Stimulated activated naive CD8-positive, alpha-beta T cell treated with anti-CD3 and anti-CD28 coated beads, Interleukin-15, amount 100 ng/mL, for 72 hours (primary cell): ENCODE measurements around the gene KRT16.
"Not testable (repeated sequence)": the region's sequence is repeated elsewhere in the genome, so short reads cannot be mapped to it uniquely, and the experiment has no call there.

Experiments used
- ATAC-seq: fragments of 150-1000 bp; cut with Tn5 transposase; 2 replicates; pipeline ENCODE4 v1.10.0; 2021; ENCODE audit warnings: mild to moderate bottlenecking, moderate library complexity
- DNase-seq, 2 donors: peaks; one replicate each; pipeline ENCODE4 v3.0.0; 2021 to 2022
- H3K27ac Mint-ChIP-seq, 2 donors: one replicate each; pipeline ENCODE4 v1.8.0; 2022; ENCODE audit warnings: mild to moderate bottlenecking in 2 of 2, mixed read lengths in 2 of 2, moderate library complexity in 2 of 2
- H3K27me3 Mint-ChIP-seq: one replicate; pipeline ENCODE4 v1.8.0; 2022; ENCODE audit warnings: mixed read lengths
- H3K4me1 Mint-ChIP-seq: one replicate; pipeline ENCODE4 v1.8.0; 2022; ENCODE audit warnings: mild to moderate bottlenecking, mixed read lengths
- H3K4me3 Mint-ChIP-seq, 2 donors: one replicate each; pipeline ENCODE4 v1.8.0; 2022; ENCODE audit warnings: mild to moderate bottlenecking in 2 of 2, mixed read lengths in 2 of 2, moderate library complexity in 1 of 2
- H3K9me3 Mint-ChIP-seq, 2 donors: one replicate each; pipeline ENCODE4 v1.8.0; 2022; ENCODE audit warnings: mixed read lengths in 2 of 2

KRT16 gene

DNA sequence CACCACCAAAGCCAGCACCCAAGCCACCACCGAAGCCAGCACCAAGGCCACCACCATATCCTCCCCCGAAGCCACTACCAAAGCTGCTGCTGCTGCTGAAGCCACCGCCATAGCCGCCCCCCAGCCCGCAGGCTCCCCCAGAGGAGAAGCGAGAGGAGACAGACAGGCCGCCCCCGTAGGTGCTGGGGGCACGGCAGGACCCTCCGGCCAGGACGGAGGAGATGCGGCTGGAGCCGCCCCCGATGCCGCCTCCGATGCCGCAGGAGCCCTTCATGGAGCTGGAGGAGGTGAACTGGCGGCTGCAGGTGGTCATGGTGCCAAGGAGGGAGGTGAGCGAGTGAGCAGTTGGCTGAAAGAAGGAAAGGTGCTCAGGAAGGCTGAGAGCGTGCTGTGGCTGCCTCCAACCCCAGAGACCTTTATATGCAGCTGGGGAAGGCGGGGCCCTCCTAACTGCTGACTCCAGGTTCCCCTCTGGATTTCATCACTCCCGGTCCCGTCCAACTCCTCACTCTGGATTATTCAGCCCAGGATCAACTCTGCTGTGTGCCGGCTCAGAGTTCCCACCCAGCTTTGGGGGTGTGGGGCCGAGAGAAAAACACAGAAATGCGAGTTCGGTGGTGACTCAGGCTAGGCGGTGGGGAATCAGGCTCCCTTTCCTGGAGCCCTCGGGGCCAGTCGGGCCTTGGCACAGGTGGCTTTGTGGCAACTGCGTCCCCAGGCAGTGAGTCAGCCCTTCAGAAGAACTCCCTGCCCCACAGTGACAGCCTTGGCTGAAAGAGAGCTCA is at the start of gene KRT16:
KRT16 (minus strand) TSS at position 392 of the 785 bp plus-strand sequence; CDS start at position 313, 79 bp downstream.
- DNase-seq, ATAC-seq, H3K9me3 Mint-ChIP-seq, H3K4me3 Mint-ChIP-seq, H3K4me1 Mint-ChIP-seq: not testable (repeated sequence)
- Mint-ChIP-seq H3K27me3 (peaks cover 43% of the 10 kb centered on the region), H3K27ac (peak within 1 kb of the TSS in 1 of 2 donors; percentile 82)

DNA sequence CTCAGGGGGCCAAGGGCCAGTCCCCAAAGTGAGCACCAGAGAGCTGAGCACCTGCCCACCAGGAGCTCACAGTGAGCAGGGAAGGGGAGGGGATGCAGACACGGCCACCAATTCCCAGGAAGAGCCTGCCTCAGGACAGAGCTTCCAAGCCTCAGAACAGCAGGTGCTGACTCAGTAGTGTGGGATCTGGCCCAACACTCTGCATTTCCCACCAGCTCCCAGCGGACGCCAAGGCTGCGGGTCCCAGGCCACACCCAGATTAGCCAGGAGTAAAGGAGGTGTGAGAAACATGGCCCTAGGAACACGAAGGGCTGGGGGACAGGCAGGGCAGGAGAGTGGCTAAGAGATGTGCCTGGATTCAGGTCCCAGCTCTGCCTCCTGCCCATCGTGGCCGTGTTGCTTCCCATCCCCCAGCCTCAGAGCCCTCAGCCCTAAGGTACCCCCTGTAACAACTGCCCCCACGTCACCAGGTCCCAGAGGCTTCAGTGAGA is 47.7 kb upstream of the KRT16 start:
- no peak for DNase-seq
- Mint-ChIP-seq H3K27ac (no peak overlapping the region), H3K4me3 (no peak overlapping the region)

DNA sequence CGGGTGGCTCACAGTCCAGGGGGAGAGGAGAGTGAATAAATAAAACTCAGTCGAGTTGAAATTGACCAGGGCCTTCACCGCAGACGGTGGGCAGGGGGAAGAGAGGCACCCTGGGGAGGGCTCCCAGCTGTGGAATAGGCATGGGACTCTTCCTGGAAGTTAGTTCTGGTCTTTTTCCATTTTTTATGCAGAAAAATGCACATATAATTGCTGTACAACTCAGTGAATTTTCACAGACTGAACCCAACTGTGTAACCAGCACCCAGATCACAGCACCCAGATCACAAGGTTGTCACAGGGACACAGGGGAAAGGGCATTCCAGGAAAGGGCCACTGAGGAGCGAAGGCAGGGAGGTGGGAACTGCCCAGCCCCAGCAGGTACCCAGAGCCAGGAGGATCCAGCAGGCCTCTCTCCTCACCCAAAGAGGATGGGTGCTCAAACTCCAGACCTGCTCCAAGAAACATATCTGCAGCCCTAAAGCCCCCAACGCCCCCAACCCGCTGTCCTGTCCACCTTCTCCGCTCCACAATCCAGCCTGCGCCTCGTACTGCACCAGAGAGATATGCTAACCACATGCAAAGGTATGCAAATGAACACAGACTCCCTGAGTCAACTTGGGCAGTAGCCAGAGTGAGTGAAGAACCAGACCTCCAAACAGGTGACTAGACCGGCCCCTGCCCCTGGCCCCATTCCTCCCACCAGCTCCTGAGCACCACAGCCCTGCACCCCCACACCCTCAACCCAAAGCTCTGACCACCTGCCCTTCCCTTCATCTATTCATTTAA is 47.1 kb upstream of the KRT16 start:
- no peaks in the 10 kb centered on the region for H3K9me3 Mint-ChIP-seq
- H3K4me3 Mint-ChIP-seq = no peak overlapping the region
- H3K27ac Mint-ChIP-seq = no peak overlapping the region
- H3K27me3 Mint-ChIP-seq = peaks cover 6% of the 10 kb centered on the region
- H3K4me1 Mint-ChIP-seq = peaks cover 23% of the 10 kb centered on the region
- DNase-seq (no peak), ATAC-seq (no peak)

More for the DNA sequence above, 47.7 kb upstream of the KRT16 start:
- H3K4me1 Mint-ChIP-seq = peaks cover 29% of the 10 kb centered on the region
- no peaks in the 10 kb centered on the region for H3K9me3 Mint-ChIP-seq
- ATAC-seq = no peak
- H3K27me3 Mint-ChIP-seq = peaks cover 6% of the 10 kb centered on the region

DNA sequence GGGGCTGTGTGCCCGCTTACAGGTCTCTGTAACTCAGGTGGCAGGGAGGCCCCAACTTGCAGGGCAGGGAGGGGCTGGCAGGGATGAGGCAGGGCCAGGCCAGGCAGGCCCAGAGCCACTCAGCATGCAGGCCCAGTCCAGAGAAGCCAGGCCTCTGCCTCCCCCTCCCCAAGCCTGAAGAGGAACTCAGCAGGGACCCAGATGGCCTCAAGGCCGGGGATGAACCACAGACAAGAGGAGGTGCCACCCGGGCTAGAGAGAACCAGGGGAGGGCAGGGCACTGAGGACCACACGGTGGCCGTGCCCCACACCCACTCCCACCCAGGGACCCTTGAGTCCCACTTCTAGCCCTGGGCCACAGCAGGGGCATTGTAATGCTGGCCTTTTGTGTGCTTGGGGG is 46.3 kb upstream of the KRT16 start:
- Mint-ChIP-seq H3K27me3 (peaks cover 6% of the 10 kb centered on the region), H3K27ac (no peak overlapping the region), H3K4me3 (no peak overlapping the region), H3K9me3 (no peaks in the 10 kb centered on the region), H3K4me1 (peaks cover 19% of the 10 kb centered on the region)
- DNase-seq (no peak), ATAC-seq (no peak)

DNA sequence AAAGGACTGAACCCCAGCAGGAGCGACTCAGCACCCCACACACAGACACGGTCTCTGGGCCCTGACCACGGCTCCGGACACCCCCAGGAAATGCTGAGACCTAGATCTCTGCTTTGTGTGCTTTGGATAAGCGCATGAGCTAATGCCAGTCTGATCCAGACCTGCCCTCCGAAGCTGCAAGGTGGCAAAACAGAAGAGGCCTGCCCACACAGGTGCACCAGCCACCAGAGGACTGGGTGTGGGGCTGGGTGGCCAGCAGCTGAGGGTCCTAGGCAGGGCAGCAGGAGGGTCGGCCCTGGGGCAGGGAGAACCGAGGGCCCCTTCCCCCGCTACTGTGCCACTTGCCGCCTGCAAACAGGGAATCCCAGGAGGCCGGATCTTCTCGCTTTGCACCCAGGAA is 45.4 kb upstream of the KRT16 start:
- Mint-ChIP-seq H3K27me3 (peaks cover 6% of the 10 kb centered on the region), H3K9me3 (no peaks in the 10 kb centered on the region), H3K27ac (no peak overlapping the region), H3K4me1 (peaks cover 11% of the 10 kb centered on the region), H3K4me3 (no peak overlapping the region)
- ATAC-seq = no peak
- DNase-seq = no peak

DNA sequence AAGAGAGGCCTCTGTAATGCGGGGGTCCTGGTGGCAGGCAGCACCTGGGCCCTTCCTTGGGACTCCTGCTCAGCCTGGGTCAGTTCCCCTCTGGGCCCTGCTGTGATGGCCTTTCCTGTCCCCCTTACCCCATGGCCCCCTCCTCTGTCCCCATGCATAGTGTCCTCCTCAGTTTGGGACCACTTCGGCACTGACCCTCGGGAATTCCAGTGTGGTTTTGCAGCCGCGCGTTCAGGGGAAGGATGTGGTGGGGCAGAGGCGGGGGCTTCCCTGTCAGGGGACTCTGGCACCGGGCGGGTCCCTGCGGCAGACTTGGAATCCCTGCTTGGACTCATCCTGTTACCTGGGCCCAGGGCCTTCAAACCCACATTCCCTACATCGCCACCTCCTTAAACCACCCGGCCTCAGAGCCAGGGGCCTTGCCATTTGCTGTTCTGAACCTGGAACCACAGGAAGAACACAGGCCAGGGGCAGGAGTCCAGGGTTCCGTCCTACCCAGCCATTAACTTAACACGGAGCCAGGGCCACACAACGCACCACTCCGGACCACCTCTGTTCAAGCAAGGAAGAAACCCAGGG is 44.7 kb upstream of the KRT16 start:
- peaks cover 8% of the 10 kb centered on the region for H3K4me1 Mint-ChIP-seq
- H3K27ac Mint-ChIP-seq = no peak overlapping the region
- no peaks in the 10 kb centered on the region for H3K9me3 Mint-ChIP-seq
- DNase-seq (no peak), ATAC-seq (no peak)
- H3K4me3 Mint-ChIP-seq = no peak overlapping the region
- H3K27me3 Mint-ChIP-seq = peaks cover 6% of the 10 kb centered on the region

DNA sequence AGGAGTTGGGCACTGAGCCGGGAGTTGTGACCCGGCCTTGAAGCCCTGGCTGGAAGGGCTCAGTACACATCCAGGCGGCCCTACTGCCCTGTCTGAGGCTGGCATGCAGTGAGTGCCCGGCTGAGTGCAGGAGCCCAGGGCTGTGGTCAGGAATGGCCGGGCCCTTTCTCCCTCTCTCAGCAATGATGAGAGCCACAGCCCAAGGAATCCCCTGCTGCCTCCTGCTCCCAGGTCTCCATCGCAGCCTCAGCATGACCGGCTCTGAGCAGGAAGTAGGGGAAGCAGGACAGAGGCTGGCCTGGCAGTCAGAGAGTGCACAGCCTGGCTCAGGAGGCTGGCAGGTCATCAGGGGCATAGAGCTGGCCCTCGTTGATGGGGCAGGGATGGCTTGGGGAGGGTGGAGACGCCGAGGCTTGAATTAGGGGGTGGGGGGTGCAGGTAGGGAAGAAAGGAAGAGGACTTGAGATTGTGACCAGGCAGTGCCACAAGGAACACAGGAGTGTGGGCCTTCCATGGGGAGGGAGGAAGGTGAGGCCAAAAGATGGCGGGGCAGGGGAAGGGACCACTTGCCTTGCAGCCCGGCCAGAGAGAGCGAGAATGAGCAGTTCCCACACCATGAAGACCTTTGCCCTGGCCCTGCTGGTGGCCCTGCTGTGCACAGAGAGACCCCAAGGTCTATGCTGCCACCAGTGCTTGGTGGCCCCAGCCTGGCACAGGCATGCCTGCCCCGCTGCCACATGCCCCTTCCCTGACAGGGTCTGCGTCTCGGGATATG is 43.9 kb upstream of the KRT16 start:
- DNase-seq = no peak
- Mint-ChIP-seq H3K9me3 (no peaks in the 10 kb centered on the region), H3K4me1 (peaks cover 8% of the 10 kb centered on the region)

DNA sequence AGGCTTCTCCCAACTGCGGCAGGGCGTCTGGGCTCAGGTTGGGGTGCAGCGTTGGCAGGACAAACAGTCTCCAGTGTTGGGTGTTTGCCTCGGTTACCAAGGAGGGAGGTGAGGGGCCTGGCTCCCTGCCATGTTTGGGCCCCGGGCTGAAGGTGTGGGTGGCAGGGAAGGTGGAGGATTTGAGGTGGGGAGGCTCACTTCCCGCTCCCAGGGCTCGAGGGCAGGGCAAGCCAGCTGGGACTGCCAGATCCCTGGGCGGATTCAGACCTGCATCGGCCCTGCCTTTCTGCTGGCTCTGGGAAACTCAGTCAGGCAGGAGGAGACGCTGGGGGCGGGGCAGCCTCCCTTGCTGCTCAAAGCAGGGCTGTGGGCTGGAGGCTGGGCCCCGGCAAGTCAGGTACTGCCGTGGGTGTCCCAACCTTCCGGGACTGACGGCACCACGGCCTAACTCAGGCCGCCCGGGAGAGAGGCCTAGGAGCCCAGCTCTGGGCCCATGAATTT is 43.1 kb upstream of the KRT16 start:
- H3K4me3 Mint-ChIP-seq = no peak overlapping the region
- DNase-seq (no peak), ATAC-seq (no peak)
- H3K27me3 Mint-ChIP-seq = peaks cover 6% of the 10 kb centered on the region
- H3K9me3 Mint-ChIP-seq = no peaks in the 10 kb centered on the region
- no peak overlapping the region for H3K27ac Mint-ChIP-seq
- H3K4me1 Mint-ChIP-seq = peaks cover 8% of the 10 kb centered on the region

More for the DNA sequence above, 43.9 kb upstream of the KRT16 start:
- H3K4me3 Mint-ChIP-seq = no peak overlapping the region
- ATAC-seq = no peak
- peaks cover 6% of the 10 kb centered on the region for H3K27me3 Mint-ChIP-seq
- peak overlapping the region in 1 of 2 donors; percentile 79 for H3K27ac Mint-ChIP-seq

DNA sequence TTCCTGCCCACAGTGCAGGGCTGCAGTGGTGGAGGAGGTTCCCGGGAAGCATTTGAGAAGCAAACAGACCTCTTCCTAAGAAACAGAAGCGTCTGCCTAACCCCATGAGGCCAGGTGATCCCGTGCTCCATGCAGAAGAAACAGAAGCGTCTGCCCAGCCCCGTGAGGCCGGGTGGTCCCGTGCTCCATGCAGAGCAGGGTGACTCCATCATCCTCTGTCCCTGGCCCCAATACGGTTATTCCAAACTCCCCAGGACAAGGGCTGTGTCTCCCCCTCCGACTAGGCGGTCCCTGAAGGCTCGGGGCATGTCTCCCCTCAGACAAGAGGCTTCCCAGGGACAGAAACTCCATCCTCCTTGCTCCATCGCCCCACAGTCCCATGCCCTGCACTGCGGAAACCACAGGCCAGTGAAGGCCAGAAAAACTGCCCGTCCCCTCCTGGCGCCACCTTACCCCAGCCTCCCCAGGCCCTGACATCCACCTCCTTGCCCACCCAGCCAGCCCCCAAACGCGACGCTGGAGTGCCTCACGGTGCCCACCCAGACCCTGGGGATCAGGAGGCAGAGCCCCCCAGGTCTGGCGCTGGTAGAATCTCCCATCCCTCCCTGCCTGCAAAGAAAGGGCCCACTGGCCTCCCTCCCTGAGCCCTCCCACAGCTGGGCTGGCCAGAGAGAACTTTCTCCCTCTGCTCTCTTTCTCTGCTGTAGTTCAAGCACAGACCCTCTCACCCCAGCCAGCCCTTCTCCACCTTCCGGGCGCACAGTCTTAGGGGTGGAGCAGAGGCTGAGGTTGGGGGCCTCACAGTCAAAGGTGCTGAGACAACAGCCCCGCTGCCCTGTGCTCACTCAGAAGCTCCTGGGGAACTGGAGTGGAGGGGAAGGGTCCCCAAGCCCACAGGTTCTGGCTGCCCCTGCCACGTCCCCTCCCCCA is 42.4 kb upstream of the KRT16 start:
- H3K4me1 Mint-ChIP-seq = peaks cover 8% of the 10 kb centered on the region
- H3K4me3 Mint-ChIP-seq = no peak overlapping the region
- H3K27ac Mint-ChIP-seq = no peak overlapping the region
- peaks cover 6% of the 10 kb centered on the region for H3K27me3 Mint-ChIP-seq
- H3K9me3 Mint-ChIP-seq = no peaks in the 10 kb centered on the region
- no peak for ATAC-seq
- no peak for DNase-seq

DNA sequence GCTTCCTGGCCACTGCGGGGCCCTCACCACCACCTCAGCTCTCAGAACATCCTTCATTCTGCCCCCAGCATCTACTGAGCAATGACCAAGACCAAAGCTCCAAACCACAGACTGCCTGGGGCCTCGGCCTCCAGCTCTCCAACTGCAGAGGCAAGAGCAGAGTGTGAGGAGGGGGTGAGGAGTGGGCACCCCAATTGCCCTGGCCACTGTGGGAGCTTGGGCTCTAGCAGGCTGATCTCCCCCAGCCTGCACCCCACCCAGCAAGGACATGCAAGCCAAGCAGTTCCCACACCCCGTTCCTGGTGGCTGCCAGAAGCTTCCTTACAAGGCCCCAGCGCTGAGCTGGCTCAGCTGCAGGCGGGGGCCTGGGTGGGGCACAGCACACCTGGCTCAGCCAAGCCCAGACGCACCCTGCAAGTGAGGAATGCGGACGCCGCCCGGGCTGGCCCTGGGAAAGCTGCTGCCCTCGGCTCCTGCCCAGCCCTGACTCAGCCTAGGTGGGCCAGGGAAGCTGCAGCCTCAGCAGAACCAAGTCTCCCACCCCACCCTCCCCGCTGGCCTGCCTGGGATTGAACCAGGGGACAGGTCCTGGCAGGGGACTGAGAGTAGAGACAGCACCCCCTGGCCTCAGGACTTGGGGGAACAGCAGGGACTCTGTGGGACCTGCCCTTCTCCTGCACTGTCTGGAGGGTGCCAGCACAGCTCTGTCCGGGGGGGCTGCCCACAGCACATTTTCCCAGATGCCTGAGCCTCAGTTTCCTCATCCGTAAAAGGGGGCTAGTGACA is 41.5 kb upstream of the KRT16 start:
- DNase-seq (no peak), ATAC-seq (no peak)
- Mint-ChIP-seq H3K9me3 (no peaks in the 10 kb centered on the region), H3K27me3 (peaks cover 6% of the 10 kb centered on the region), H3K4me3 (no peak overlapping the region), H3K4me1 (peaks cover 8% of the 10 kb centered on the region), H3K27ac (no peak overlapping the region)

DNA sequence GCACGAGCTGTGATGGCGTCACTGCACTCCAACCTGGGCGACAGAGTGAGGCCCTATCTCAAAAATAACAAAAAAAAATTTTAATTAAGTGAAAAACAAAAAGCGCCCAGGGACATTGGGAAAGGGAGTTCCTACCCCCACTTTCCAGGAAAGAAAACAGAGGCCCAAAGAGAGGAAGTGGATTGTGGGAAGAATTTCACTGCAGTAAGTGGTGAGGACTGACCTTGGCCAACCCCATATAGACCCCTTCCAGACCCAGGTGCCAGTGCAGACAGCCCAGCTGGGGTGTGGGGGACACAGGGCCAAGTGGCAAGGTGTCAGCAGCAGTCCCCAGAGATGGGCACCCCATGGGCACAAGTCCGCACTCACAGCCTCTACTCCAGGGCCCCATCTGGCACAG is 40.9 kb upstream of the KRT16 start:
- Mint-ChIP-seq H3K9me3 (no peaks in the 10 kb centered on the region), H3K4me1 (peaks cover 12% of the 10 kb centered on the region), H3K27ac (no peak overlapping the region), H3K4me3 (no peak overlapping the region), H3K27me3 (peaks cover 6% of the 10 kb centered on the region)
- no peak for ATAC-seq
- DNase-seq = no peak

DNA sequence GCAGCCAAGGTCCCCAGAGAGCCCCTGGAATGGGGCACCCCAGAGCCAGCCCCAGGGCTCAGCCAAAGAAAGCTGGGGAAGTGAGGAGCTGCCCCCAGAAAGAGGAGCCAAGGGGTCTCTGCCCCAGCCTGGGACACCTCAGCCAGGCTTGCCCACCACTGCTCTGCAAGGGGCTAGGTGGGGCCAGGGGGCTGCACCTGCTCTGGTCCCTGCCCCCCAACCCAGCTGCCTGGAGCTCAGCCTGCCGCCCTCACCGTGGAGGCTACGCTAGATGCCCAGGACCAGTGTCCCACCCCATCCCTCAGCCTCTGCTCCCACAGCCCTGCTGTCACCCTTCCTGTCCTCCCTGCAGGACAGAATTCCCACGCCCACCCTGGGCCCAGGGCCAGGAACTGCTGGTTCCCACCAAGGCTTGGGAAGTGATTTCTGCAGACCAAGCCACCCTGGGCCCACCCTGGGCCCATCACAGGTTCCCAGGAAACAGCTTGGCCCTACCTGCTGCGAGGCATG is 39.9 kb upstream of the KRT16 start:
- Mint-ChIP-seq H3K4me1 (peaks cover 15% of the 10 kb centered on the region), H3K27me3 (peaks cover 2% of the 10 kb centered on the region), H3K27ac (no peak overlapping the region), H3K9me3 (no peaks in the 10 kb centered on the region), H3K4me3 (no peak overlapping the region)
- ATAC-seq (no peak), DNase-seq (no peak)

DNA sequence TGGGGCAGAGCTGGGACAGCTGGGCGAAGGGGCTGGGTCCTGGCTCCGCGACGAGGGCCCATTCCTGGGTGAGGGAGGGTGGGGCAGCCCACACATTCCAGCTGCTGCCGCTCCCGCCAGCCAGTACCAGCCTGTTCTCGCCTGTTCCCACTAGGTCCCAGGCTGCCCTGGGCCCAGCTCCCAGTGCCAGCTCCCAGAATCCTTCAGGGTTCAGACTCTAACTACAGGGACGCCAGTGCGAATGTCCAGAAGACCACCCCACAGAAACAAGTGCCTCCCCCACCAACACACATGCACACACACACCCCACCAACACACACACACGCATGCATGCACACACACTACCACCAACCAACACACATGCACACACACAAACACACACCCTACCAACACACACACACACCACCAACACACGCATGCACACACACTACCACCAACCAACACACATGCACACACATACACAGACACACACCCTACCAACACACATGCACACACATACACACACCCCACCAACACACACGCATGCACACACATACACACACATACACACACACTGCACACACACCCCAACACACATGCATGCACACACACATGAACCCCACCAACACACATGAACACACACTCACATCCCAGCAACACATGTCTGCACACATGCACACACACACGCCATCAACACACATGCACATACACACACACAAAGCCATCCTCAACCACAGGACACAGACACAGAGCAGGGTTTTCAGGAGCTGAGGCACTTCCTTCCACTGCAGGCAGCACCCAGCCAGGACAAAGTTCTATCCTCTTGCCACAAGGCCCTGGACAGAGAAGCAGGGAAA is 39.3 kb upstream of the KRT16 start:
- H3K27ac Mint-ChIP-seq = no peak overlapping the region
- no peak for DNase-seq
- H3K4me1 Mint-ChIP-seq = peaks cover 10% of the 10 kb centered on the region
- H3K9me3 Mint-ChIP-seq = no peaks in the 10 kb centered on the region
- no peaks in the 10 kb centered on the region for H3K27me3 Mint-ChIP-seq
- no peak overlapping the region for H3K4me3 Mint-ChIP-seq
- no peak for ATAC-seq
